Neural cell (in vitro differentiated cells): ENCODE results near the gene DOCK4. TPM values are rescaled to one million over a fixed set of nuclear protein-coding genes. Genes with fewer than 3 reads are reported as not detected.

Experiments used
- H2AFZ ChIP-seq: fragments of 200-600, 300-800 bp; sonication (generic), shearing (Covaris generic); 2 replicates; pipeline ENCODE4 v1.6.0; 2014; ENCODE audit warnings: low read depth, mild to moderate bottlenecking, antibody characterized with exemption, low read length, moderate library complexity
- H3F3A ChIP-seq: fragments of 200-600 bp; shearing (Covaris generic); 2 replicates; pipeline ENCODE4 v1.6.1; 2016; ENCODE audit warnings: mild to moderate bottlenecking, moderate library complexity, mixed read lengths, antibody characterized with exemption, low read length; ENCODE audit not compliant: insufficient read depth, poor library complexity, severe bottlenecking
- H3K27ac ChIP-seq: fragments of 200-600, 300-800 bp; sonication (generic), shearing (Covaris generic); 2 replicates; pipeline ENCODE4 v1.5.1; 2014; ENCODE audit warnings: mild to moderate bottlenecking, low read length, moderate library complexity
- H3K27me3 ChIP-seq: fragments of 300-800, 200-600 bp; sonication (generic), shearing (Covaris generic); 2 replicates; pipeline ENCODE4 v1.6.0; 2014; ENCODE audit warnings: mild to moderate bottlenecking, low read depth, low read length, moderate library complexity; ENCODE audit not compliant: insufficient read depth
- H3K36me3 ChIP-seq: fragments of 300-800, 200-600 bp; sonication (generic), shearing (Covaris generic); 2 replicates; pipeline ENCODE4 v1.5.1; 2014; ENCODE audit warnings: mild to moderate bottlenecking, antibody characterized with exemption, low read length, moderate library complexity; ENCODE audit not compliant: insufficient read depth
- H3K4me2 ChIP-seq: fragments of 300-800, 200-600 bp; sonication (generic), shearing (Covaris generic); 2 replicates; pipeline ENCODE4 v1.6.0; 2014; ENCODE audit warnings: mild to moderate bottlenecking, low read length
- H3K4me3 ChIP-seq: fragments of 300-800, 200-600 bp; sonication (generic), shearing (Covaris generic); 2 replicates; pipeline ENCODE4 v1.5.1; 2014; ENCODE audit warnings: mild to moderate bottlenecking, low read length, moderate library complexity
- H3K79me2 ChIP-seq: fragments of 200-600 bp; shearing (Covaris generic); replicated peaks from 2 replicates; pipeline ENCODE4 v1.6.0; 2014; ENCODE audit warnings: mild to moderate bottlenecking, low read length, moderate library complexity; ENCODE audit not compliant: insufficient read depth
- H3K9ac ChIP-seq: fragments of 300-800, 200-600 bp; sonication (generic), shearing (Covaris generic); 2 replicates; pipeline ENCODE4 v1.6.1; 2016; ENCODE audit warnings: mild to moderate bottlenecking, low read length, mixed read lengths
- H3K9me2 ChIP-seq: fragments of 200-600 bp; shearing (Covaris generic); 2 replicates; pipeline ENCODE4 v1.6.1; 2016; ENCODE audit warnings: mild to moderate bottlenecking, low read length, mixed read lengths; ENCODE audit not compliant: insufficient read depth
- H3K9me3 ChIP-seq: fragments of 200-600, 300-800 bp; sonication (generic), shearing (Covaris generic); 2 replicates; pipeline ENCODE4 v1.6.1; 2016; ENCODE audit warnings: mild to moderate bottlenecking, mixed run types, low read length, moderate library complexity, mixed read lengths
- H4K20me1 ChIP-seq: fragments of 200-600 bp; shearing (Covaris generic); 2 replicates; pipeline ENCODE4 v1.6.1; 2016; ENCODE audit warnings: mild to moderate bottlenecking, mixed run types; ENCODE audit not compliant: insufficient read depth
- EP300 ChIP-seq: fragments of 450-650 bp; conservative IDR thresholded peaks from 2 replicates; pipeline ENCODE4 v1.6.1; 2014; ENCODE audit warnings: antibody characterized with exemption, mild to moderate bottlenecking, moderate library complexity; ENCODE audit not compliant: poor library complexity, severe bottlenecking
- EZH2 ChIP-seq: fragments of 200-600, 300-800 bp; shearing (Covaris generic), sonication (generic); IDR thresholded peaks from 2 replicates; pipeline ENCODE4 v1.6.1; 2014; ENCODE audit warnings: antibody characterized with exemption, low read length, borderline replicate concordance, mild to moderate bottlenecking; ENCODE audit not compliant: insufficient read depth, poor library complexity, severe bottlenecking
- POLR2AphosphoS5 ChIP-seq: IDR thresholded peaks from 2 replicates; pipeline ENCODE4 v1.6.1; 2012
- RAD21 ChIP-seq: fragments of 450-650 bp; conservative IDR thresholded peaks from 2 replicates; pipeline ENCODE4 v1.6.1; 2014; ENCODE audit warnings: antibody characterized with exemption, mild to moderate bottlenecking, moderate library complexity
- SMC3 ChIP-seq: fragments of 450-650 bp; conservative IDR thresholded peaks from 2 replicates; pipeline ENCODE4 v1.6.1; 2014; ENCODE audit warnings: antibody characterized with exemption, mild to moderate bottlenecking, moderate library complexity; ENCODE audit not compliant: poor library complexity
- TAF1 ChIP-seq: IDR thresholded peaks from 2 replicates; pipeline ENCODE4 v1.6.1; 2012; ENCODE audit warnings: low read depth
- polyA plus RNA-seq: library from polyadenylated mRNA; depleted of rRNA; stranded (reverse); fragments of >200 nt; gene quantifications from 2 replicates; pipeline ENCODE4 v1.2.3, GENCODE V29; 2014
- TF ChIP-seq, protein P1 (sequence below): fragments of 450-650 bp; IDR thresholded peaks from 2 replicates; pipeline ENCODE4 v1.5.1; 2014; ENCODE audit warnings: antibody characterized with exemption, mild to moderate bottlenecking, moderate library complexity; ENCODE audit not compliant: poor library complexity, severe bottlenecking
- TF ChIP-seq, protein P2 (sequence below): IDR thresholded peaks from 2 replicates; pipeline ENCODE4 v1.6.1; 2012; ENCODE audit warnings: borderline replicate concordance

DOCK4 gene
- polyA plus RNA-seq, 1 donor from 2014 or later, result 28.1 TPM

DNA sequence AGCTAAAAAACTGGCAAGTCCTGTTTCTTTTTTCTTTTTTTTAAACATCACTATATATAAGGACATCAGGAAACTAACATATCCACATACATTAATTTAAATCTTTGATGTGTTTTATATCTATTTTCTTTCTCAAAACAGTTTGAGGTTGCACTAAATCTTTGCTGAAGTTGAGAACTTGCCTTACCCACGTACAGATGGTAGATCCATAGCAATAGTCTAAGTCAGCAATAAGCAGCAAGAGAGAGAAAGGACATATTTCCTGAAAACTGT is 417.2 kb downstream of the DOCK4 start:
- no peaks in the 10 kb centered on the region for H3K79me2 ChIP-seq
- no peaks in the 10 kb centered on the region for H3K9me2 ChIP-seq
- H3K27ac ChIP-seq, result peak overlapping the region; percentile 53
- H3K36me3 ChIP-seq, result no peaks in the 10 kb centered on the region
- H3F3A ChIP-seq, result no peaks in the 10 kb centered on the region
- H4K20me1 ChIP-seq, result no peaks in the 10 kb centered on the region
- no peaks in the 10 kb centered on the region for H3K9me3 ChIP-seq
- H3K9ac ChIP-seq, result no peak overlapping the region
- H3K27me3 ChIP-seq, result no peaks in the 10 kb centered on the region
- H3K4me3 ChIP-seq, result no peak overlapping the region
- no peak overlapping the region for H2AFZ ChIP-seq
- no peak overlapping the region for H3K4me2 ChIP-seq
- TF ChIP-seq, protein P1, sequence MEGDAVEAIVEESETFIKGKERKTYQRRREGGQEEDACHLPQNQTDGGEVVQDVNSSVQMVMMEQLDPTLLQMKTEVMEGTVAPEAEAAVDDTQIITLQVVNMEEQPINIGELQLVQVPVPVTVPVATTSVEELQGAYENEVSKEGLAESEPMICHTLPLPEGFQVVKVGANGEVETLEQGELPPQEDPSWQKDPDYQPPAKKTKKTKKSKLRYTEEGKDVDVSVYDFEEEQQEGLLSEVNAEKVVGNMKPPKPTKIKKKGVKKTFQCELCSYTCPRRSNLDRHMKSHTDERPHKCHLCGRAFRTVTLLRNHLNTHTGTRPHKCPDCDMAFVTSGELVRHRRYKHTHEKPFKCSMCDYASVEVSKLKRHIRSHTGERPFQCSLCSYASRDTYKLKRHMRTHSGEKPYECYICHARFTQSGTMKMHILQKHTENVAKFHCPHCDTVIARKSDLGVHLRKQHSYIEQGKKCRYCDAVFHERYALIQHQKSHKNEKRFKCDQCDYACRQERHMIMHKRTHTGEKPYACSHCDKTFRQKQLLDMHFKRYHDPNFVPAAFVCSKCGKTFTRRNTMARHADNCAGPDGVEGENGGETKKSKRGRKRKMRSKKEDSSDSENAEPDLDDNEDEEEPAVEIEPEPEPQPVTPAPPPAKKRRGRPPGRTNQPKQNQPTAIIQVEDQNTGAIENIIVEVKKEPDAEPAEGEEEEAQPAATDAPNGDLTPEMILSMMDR, result no peak
- TF ChIP-seq TAF1 (no peak), POLR2AphosphoS5 (no peak), RAD21 (no peak), EZH2 (no peak), SMC3 (no peak)
- TF ChIP-seq, protein P2, sequence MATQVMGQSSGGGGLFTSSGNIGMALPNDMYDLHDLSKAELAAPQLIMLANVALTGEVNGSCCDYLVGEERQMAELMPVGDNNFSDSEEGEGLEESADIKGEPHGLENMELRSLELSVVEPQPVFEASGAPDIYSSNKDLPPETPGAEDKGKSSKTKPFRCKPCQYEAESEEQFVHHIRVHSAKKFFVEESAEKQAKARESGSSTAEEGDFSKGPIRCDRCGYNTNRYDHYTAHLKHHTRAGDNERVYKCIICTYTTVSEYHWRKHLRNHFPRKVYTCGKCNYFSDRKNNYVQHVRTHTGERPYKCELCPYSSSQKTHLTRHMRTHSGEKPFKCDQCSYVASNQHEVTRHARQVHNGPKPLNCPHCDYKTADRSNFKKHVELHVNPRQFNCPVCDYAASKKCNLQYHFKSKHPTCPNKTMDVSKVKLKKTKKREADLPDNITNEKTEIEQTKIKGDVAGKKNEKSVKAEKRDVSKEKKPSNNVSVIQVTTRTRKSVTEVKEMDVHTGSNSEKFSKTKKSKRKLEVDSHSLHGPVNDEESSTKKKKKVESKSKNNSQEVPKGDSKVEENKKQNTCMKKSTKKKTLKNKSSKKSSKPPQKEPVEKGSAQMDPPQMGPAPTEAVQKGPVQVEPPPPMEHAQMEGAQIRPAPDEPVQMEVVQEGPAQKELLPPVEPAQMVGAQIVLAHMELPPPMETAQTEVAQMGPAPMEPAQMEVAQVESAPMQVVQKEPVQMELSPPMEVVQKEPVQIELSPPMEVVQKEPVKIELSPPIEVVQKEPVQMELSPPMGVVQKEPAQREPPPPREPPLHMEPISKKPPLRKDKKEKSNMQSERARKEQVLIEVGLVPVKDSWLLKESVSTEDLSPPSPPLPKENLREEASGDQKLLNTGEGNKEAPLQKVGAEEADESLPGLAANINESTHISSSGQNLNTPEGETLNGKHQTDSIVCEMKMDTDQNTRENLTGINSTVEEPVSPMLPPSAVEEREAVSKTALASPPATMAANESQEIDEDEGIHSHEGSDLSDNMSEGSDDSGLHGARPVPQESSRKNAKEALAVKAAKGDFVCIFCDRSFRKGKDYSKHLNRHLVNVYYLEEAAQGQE, result no peak

DNA sequence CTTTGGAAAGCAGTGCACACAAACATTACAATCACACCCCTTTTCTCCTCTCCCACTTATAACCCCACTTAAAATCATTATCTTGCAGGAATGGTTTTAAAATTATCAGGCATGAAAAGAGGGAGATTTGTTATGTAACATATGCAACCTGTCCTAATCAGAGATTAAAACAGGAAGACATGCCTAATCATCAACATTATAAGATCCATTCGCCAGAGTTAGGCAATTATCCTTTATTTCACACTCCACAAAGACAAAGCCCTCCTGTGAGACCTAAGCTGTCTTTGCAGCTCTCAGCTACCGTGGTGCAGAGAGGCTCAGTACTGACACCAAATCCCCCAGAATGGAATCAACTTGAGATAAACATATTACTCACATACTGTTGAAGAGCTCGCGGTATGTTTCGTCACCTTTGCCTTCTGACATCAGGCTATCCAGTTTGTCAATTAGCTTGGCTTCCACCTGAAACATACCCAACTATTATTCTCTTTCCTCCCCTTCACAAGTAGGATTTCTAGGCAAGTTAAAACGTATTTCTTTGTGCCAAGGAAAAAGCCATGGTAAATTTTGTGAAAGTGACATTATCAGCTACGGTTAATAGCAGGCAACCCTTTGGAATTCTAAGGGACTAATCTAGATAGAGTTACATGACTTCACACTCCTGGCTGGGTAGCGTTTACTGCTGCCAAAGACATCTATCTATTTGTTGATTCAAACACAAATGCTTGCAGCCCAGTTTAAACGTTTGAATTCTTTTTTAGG is 417.7 kb downstream of the DOCK4 start:
- Histone ChIP-seq H3K4me3 (peak overlapping the region; percentile 43), H3K4me2 (no peak overlapping the region), H3K9ac (peak overlapping the region; percentile 33), H3K79me2 (no peaks in the 10 kb centered on the region), H3F3A (no peaks in the 10 kb centered on the region), H3K9me2 (no peaks in the 10 kb centered on the region), H3K27me3 (no peaks in the 10 kb centered on the region), H3K36me3 (no peaks in the 10 kb centered on the region), H3K27ac (peak overlapping the region; percentile 53), H3K9me3 (no peaks in the 10 kb centered on the region), H2AFZ (peak overlapping the region; percentile 40), H4K20me1 (no peaks in the 10 kb centered on the region)
- TF ChIP-seq POLR2AphosphoS5 (peak; percentile 32), EP300 (peak; percentile 24)
- TF ChIP-seq, protein P2, result no peak
